HG03175 (cell line): Measurements from ENCODE around the gene RIMS1.
A peak's percentile ranks its signal among the peaks of the same experiment; 100 is the strongest.

Experiments
- ATAC-seq: cut with Tn5 transposase; IDR thresholded peaks from one replicate; pipeline ENCODE4 v1.9.1; 2021; ENCODE audit warnings: mild to moderate bottlenecking, moderate library complexity; ENCODE audit not compliant: unreplicated experiment

The RIMS1 gene, protein sequence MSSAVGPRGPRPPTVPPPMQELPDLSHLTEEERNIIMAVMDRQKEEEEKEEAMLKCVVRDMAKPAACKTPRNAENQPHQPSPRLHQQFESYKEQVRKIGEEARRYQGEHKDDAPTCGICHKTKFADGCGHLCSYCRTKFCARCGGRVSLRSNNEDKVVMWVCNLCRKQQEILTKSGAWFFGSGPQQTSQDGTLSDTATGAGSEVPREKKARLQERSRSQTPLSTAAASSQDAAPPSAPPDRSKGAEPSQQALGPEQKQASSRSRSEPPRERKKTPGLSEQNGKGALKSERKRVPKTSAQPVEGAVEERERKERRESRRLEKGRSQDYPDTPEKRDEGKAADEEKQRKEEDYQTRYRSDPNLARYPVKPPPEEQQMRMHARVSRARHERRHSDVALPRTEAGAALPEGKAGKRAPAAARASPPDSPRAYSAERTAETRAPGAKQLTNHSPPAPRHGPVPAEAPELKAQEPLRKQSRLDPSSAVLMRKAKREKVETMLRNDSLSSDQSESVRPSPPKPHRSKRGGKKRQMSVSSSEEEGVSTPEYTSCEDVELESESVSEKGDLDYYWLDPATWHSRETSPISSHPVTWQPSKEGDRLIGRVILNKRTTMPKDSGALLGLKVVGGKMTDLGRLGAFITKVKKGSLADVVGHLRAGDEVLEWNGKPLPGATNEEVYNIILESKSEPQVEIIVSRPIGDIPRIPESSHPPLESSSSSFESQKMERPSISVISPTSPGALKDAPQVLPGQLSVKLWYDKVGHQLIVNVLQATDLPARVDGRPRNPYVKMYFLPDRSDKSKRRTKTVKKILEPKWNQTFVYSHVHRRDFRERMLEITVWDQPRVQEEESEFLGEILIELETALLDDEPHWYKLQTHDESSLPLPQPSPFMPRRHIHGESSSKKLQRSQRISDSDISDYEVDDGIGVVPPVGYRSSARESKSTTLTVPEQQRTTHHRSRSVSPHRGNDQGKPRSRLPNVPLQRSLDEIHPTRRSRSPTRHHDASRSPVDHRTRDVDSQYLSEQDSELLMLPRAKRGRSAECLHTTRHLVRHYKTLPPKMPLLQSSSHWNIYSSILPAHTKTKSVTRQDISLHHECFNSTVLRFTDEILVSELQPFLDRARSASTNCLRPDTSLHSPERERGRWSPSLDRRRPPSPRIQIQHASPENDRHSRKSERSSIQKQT (N-terminal part only)

DNA sequence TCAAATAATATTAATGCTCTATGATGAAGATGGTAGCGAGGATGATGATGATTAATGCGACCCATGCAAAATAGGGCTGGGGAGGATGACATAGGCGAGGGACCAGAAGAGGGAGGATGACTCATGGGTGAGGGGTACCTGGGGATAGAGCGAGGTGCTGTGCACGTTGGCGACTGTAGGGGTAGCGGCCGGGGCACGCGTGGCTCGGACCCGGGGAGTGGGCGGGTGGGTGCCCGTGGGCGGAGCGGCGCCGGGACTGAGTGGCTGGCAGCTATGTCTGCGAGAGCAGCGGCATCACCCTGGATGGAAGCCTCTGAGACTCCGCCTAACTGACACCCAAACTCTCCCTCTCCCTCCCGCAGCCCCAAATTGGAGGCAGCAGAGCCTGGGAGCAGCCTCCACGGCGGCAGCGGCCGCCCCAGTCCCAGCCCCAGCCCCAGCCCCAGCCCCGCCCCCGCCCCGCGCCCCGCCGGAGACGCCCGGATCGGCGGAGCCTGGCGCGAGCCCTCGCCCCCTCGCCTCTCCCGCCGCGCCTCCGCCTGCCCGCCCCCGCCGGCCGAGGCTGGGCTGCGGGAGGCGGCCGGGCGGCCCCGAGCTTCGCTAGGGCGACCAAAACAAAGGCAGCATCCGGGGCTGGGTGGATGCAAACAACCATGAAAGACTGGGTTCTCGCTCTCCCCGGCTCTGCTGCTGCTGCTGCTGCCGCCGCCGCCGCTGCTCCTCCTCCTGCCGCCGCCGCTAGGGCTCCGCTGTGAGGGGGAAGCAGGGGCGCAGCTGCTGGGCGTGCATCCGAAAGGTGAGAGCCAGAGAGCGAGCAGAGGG is at the start of gene RIMS1:
RIMS1 (plus strand) TSS at position 367 of the 822 bp plus-strand sequence. CDS start 474 bp downstream, outside the sequence.
- peak; percentile 89 for ATAC-seq

DNA sequence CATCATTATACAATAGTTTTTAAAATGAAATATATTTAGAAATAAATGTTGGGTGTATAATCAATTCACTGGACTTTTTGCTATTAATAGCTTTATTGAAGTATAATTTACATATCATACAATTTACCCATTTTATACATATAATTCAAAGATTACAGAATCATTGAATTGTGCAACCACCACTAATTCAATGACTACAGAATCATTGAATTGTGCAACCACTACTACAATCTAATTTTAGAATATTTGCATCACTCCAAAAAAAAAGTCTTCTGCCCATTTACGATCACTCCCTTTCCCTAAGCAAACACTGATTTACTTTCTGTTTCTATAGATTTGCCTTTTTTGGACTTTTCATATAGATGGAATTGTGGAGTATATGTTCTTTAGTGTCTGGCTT is 35.1 kb upstream of the RIMS1 start:
- ATAC-seq, result no peak

- ATAC-seq, result no peak
Observed at GRCh38 chr6:71852948-71853347, 33.4 kb upstream of the RIMS1 start.

DNA sequence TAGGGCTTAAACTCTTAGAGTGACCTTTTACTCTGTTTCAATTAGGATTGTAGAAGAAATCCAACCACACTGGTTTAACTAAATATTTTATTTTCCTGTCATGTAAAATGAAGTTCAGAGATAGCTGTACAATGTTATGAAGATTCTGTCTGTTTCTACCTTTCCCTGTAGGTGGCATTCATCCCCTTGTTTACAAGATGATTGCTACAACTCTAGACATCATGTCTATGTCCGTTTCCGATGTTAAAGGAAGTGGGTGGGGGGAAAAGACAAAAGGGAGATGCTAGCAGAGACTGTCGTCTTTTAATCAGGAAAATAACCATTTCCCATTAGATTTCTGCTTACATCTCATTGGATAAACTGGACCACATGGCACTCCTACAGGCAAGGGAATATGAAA is 30.9 kb upstream of the RIMS1 start:
- no peak for ATAC-seq

GRCh38 chr6:71879016-71879415 is 7.3 kb upstream of the RIMS1 start:
- ATAC-seq, result no peak

DNA sequence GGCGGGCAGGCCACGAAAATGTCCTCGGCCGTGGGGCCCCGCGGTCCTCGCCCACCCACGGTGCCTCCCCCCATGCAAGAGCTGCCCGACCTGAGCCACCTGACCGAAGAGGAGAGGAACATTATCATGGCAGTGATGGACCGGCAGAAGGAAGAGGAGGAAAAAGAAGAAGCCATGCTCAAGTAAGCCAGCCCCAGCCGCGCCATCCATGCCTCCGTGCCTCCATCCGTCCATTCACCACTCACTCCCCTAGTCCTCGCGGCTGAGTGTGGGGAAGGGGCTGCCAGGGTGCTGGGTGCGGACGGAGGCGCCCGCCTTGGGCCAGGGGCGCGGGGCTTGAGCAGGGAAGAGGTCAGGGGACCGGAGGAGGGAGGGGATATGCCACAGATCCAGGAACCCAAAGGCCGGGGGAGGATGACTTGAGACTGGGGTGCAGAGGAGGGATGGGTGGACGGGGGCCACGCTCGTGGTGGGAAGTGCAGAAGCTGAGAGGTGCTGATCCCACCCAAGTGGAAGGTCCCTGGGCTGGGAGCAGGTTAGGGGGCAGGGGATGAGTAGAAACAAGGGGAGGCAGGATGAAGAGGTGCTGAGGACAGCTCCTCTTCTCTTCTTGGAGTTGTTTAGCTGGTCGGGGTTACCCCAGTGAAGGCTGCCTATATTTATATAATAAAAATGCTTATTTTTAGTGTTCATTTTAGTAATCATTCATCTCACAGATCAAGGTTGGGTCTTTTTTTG is 825 bp downstream of the RIMS1 start:
- peak; percentile 13 for ATAC-seq

DNA sequence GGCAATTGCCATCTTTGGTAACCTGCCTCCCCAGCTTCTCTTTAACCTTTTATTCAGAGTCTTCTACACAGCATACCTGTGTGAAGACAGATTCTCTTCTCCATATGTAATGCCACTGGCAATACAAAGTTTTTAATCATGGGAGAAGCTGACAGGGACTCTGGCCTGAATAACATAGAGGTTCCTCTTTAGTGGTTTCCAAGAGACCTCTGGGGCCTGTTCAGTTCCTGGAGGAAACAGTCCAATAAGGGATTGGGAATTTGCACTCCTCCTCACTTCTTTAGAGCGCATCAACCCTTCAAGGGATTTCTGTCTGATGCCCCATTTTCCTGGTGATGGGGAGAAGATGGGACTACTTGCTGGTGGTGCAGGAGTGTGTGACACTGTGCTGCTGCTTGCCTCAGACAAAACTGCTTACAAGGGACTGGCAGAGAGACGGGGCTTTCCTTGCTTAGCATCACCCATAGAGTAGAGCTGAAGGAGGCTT is 1.4 kb downstream of the RIMS1 start:
- no peak for ATAC-seq

DNA sequence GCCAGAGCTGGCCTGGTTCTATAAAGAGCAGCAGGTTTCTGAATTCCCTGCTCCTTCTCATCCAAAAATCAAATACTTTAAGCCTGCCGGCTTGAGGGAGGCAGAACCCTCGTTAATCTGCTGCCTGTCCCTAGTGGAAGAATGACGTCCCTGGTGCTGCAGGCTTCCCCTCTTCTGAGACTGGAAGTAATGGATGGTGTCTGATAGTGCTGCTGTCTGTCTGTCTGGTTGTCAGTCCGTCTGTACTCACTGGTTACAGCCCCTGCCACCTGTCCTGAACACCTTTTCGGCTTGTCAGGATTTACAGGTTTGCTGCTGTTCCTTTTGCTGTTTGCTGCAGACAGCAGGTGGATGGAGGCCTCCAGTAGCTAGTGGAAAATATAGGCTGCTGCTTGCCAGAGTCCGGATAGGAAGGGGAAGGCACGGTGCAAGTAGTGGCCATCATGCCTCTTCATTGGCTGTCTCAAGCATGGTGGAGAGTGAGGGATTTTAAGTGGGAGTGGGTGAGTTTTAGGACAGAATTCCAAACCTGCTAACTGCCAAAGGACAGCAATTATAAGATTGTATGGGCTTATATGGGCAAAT is 2.5 kb downstream of the RIMS1 start:
- ATAC-seq, result no peak

DNA sequence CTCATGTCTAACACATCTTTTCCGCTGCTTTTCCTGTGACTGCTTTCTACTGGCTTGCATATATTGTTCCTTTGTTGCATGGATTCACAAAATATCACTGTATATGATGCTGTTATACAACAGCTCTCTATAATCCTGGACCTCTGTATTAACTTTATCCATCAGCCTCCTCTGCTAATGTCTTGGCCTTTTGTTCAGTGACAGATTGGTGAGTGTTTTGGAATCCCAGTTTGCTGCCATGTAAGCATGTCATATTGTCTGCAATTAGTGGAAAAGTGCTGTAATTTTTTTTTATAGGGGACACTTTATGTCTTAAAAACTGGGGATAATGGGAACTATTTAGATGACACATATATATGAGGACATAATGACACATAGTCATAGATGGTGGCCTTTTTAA is 3.0 kb downstream of the RIMS1 start:
- ATAC-seq, result no peak

GRCh38 chr6:71892641-71893040 is 6.3 kb downstream of the RIMS1 start:
- ATAC-seq, result no peak

- no peak for ATAC-seq
Observed at GRCh38 chr6:71900642-71901041, 14.3 kb downstream of the RIMS1 start.

DNA sequence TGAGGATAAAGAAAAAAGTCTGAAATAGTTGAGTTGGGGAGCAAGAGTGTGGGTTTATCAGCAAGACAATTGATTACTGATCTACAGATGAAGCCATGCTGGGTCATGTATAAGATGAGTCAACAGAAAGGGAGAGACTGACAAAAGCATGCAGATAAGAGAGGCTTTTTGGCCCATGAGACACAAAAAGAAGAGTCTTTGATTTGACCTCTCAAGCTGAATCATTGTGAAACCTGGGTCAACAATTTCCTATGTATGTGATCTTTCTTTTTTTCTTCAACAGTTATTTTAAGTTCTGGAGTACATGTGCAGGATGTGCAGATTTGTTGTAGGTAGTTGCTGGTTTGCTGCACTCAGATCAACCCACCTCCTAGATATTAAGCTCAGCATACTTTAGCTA is 15.9 kb downstream of the RIMS1 start:
- ATAC-seq, result peak; percentile 90

DNA sequence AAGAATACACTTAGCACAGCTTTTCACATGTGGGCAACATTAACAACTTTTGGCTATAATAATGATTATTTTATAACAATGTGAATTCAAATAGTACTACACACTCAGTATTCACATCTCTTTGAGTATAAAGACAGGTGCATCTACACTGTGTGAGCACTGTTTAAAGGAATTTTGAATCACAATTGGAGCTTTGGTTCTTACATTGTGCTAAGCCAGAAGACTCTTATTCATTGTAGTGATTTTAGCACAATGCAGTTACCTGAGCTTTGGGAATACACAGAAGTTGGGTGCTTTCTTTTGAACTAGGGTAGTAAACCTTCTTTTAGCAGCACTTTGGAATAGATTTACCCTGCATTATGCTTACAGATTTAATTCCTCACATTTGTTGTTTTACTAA is 20.5 kb downstream of the RIMS1 start:
- ATAC-seq, result no peak

GRCh38 chr6:71908162-71908765 is 21.9 kb downstream of the RIMS1 start:
- peak; percentile 88 for ATAC-seq

DNA sequence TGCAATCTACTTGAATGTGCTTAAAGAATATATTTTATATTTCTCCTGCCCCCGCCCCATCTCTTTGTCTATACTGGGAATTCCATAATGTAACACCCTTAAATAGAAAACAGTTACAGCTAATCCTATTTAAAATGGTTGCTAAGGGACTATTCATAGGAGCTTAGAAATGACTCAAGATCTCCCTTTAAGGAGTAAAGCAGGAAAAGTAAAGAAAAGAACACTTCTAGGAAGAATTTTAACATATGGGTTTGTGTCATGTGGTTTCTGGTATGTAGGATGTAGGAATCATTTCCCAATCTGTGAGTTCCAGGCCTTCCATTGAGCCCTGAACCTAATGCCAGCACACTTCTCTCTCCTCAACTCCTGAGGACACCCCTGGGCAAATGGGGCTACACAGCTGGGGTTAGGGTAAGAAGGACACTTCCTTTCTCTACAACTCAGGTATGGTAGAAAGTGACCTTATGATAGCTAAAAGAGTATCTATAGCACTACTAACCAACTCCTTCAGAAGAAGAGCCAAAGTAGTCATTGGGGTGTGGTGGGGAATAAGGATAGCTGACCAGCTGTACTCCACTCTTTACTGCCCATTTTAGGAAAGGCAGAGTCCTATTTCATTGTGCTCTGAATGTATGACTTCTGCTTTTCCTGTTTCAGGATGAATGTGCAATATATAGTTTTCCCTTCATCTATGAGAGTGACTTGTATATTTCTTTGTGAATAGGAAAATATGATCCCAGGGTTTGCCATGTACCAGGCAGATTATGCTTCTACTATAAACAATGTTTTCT is 27.3 kb downstream of the RIMS1 start:
- ATAC-seq, result no peak

GRCh38 chr6:71929047-71929446 is 42.7 kb downstream of the RIMS1 start:
- ATAC-seq, result no peak

DNA sequence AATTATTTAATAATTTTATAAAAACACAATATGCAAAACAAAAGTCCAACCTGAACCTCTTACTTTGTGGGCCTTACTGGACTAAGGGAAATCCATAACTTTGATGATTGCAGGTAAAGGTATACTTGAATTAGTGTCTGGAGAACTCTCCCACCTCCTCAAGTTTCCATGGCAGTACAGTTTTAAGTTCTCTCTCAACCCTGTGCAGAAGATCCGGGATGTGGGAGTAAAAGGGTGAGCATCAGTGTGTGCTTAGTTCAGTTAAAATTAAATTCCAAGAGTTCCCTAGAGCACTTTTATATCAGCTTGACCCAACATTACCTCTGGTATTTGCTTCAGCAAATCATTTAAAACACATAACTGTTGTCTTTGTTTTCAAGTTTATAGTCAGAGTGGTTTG is 47.5 kb downstream of the RIMS1 start:
- no peak for ATAC-seq

DNA sequence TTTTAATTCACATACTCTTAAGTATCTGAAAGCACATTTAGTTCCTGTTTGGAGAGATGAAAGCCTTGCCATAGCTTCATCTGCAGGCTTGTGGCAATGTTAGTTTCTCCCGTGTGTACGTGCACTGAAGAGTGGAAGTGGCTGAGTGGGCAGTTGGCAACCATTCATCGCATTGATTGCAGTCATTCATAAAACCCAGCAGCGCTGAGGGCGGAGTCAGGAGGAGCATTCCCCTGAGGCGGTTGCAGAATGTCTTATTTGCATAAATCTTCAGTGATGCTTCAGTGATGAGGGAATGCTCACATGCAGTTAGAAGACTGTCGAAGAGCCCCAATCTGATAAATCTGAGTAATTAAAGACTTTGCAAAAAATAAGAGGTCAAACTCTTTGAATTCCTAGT is 79.1 kb downstream of the RIMS1 start:
- no peak for ATAC-seq
